HTR-8/SVneo (cell line): ENCODE data around the gene FBLN2.

Experiments used
- DNase-seq: peaks from one replicate; pipeline ENCODE4 v3.0.0; 2011; ENCODE audit warnings: low spot score, mixed read lengths; ENCODE audit not compliant: insufficient read length
- FAIRE-seq: peaks from 2 replicates; lab custom pipeline; 2011; peaks lifted over from hg19 to GRCh38; lab: Jason Lieb, UNC

Gene FBLN2

GRCh38 chr3:13616359-13616758, 67.4 kb downstream of the FBLN2 start:
- DNase-seq (no peak), FAIRE-seq (no peak)

- FAIRE-seq (no peak), DNase-seq (no peak)
These were observed 68.3 kb downstream of the FBLN2 start for GRCh38 chr3:13617097-13617738.

GRCh38 chr3:13617981-13618380, 69.1 kb downstream of the FBLN2 start:
- no peak for FAIRE-seq
- no peak for DNase-seq

- DNase-seq (no peak), FAIRE-seq (no peak)
These were observed 69.9 kb downstream of the FBLN2 start for GRCh38 chr3:13618836-13619235.

GRCh38 chr3:13619661-13620230, 70.8 kb downstream of the FBLN2 start:
- FAIRE-seq (no peak), DNase-seq (no peak)

GRCh38 chr3:13620281-13620680, 71.4 kb downstream of the FBLN2 start:
- FAIRE-seq (no peak), DNase-seq (no peak)

GRCh38 chr3:13620776-13621365, 71.9 kb downstream of the FBLN2 start:
- FAIRE-seq = no peak

GRCh38 chr3:13621381-13622221, 72.7 kb downstream of the FBLN2 start:
- no peak for FAIRE-seq
- DNase-seq = no peak

More at GRCh38 chr3:13620776-13621365, 71.9 kb downstream of the FBLN2 start:
- DNase-seq = no peak

GRCh38 chr3:13622356-13622755, 73.4 kb downstream of the FBLN2 start:
- FAIRE-seq = no peak
- DNase-seq = no peak

GRCh38 chr3:13623101-13623654, 74.3 kb downstream of the FBLN2 start:
- DNase-seq (no peak), FAIRE-seq (no peak)

GRCh38 chr3:13624021-13624420, 75.1 kb downstream of the FBLN2 start:
- DNase-seq (no peak), FAIRE-seq (no peak)

- no peak for FAIRE-seq
These were observed 75.8 kb downstream of the FBLN2 start for GRCh38 chr3:13624671-13625125.

GRCh38 chr3:13626396-13626795, 77.5 kb downstream of the FBLN2 start:
- DNase-seq = no peak
- FAIRE-seq = no peak

More at GRCh38 chr3:13624671-13625125, 75.8 kb downstream of the FBLN2 start:
- DNase-seq = no peak

GRCh38 chr3:13626915-13627460, 78.1 kb downstream of the FBLN2 start:
- FAIRE-seq (no peak), DNase-seq (no peak)

GRCh38 chr3:13627681-13628080, 78.8 kb downstream of the FBLN2 start:
- no peak for DNase-seq
- FAIRE-seq = no peak

GRCh38 chr3:13628432-13628831, 79.5 kb downstream of the FBLN2 start:
- no peak for DNase-seq
- FAIRE-seq = no peak

GRCh38 chr3:13628841-13629551, 80.1 kb downstream of the FBLN2 start:
- FAIRE-seq = no peak
- no peak for DNase-seq

GRCh38 chr3:13629644-13630043, 80.7 kb downstream of the FBLN2 start:
- DNase-seq = no peak
- FAIRE-seq = no peak

- FAIRE-seq = no peak
- no peak for DNase-seq
These were observed 82.3 kb downstream of the FBLN2 start for GRCh38 chr3:13631256-13631655.

- no peak for FAIRE-seq
- DNase-seq = no peak
These were observed 84.3 kb downstream of the FBLN2 start for GRCh38 chr3:13633176-13633575.
